GM12872 (cell line): Measurements from ENCODE around the gene NPLOC4.

Experiments used
- CTCF ChIP-seq: IDR thresholded peaks from 3 replicates; pipeline ENCODE4 v1.5.1; 2011; ENCODE audit warnings: low read depth, mild to moderate bottlenecking, low read length, moderate library complexity; ENCODE audit not compliant: insufficient read depth

Gene NPLOC4

DNA sequence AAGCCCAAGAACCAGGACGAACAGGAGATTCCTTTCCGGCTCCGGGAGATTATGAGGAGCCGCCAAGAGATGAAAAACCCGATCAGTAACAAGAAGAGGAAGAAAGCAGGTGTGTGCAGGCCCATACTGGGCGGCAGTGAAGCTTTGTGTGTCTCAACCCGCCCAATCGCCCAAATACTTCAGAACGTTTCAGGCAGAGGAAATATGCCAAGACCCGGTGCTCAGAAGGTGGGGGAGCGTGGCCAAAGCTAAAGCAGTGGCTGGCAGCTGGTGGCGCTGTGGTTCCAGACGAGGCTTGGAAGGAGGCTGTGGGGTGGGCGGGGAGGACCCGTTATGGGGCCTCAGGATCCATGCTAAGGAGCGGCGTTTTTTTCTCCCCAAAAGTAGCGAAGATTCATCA lies 30.8 kb upstream of the NPLOC4 start:
- no peak for TF ChIP-seq CTCF

DNA sequence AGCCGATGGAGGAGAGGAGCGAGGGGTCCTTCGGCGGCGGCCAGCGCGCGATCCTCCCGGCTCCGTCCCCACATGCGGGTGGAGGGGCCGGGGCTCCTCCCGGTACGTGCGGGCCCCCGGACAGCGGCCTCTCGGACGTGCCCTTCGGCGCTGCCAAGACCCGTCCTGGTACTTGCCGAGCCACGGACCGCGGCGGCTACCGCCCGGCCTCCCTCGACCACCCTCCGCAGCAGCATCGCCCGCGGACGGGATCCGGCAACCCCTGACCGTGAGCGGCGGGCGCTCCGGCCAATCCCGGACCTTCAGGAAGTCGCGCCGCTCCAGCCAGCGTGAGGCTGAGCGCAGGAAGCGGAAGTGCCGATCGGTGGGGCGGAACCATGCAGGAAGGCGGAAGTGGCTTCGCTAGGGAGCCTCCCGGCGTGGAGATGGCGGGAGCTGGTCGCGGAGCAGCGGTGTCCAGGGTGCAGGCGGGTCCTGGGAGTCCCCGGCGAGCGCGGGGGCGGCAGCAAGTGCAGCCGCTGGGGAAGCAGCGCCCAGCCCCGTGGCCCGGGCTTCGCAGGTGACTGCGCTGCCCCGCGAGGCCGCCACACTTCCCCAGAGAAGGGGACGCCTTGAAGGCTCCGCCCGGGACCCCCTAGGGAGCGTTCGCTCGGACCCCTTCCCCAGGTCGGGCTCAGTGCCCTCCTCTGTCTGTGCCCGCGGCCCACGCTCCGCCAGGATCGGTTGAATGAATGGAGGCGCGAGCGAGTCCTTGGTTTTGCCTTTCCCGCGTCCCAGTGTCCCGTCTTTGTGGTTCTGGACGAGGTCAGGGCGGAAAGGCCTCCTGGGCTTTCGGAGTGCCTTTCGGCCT lies 29.7 kb upstream of the NPLOC4 start, which contains the start of the genes CCDC137 and OXLD1:
TSS of gene CCDC137 (plus strand) at position 396 of the 850 bp plus-strand sequence. CDS start at position 426, 30 bp downstream.
TSS of gene OXLD1 (minus strand) at position 264 of the 850 bp plus-strand sequence. CDS start at position 236, 28 bp downstream.
- no peak for TF ChIP-seq CTCF

DNA sequence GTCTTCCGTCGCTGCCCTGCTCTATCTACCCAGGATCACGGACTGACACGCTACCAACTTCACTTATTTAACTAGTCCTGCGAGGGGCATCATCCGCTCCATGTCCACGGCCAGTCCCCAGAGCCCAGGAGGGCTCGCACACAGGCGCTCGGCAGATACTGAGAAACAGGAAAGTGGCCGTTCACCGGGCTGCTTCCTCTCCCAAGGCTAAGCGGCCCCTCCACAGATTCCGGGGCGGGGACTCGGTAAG lies 29.1 kb upstream of the NPLOC4 start:
- TF ChIP-seq CTCF: no peak

- no peak for TF ChIP-seq CTCF
Measured at GRCh38 chr17:81665205-81666091, 28.5 kb upstream of the NPLOC4 start.

GRCh38 chr17:81664051-81664470 lies 27.1 kb upstream of the NPLOC4 start:
- no peak for TF ChIP-seq CTCF

GRCh38 chr17:81662002-81662401 lies 25.1 kb upstream of the NPLOC4 start:
- no peak for TF ChIP-seq CTCF

- TF ChIP-seq CTCF: no peak
Measured at GRCh38 chr17:81660441-81660840, 23.5 kb upstream of the NPLOC4 start.
